Stimulated activated CD4-positive, alpha-beta T cell treated with anti-CD3 and anti-CD28 coated beads, Interleukin-1b, Interleukin-23, amount 100 ng/mL, for 24 hours (primary cell): ENCODE data around the gene SNX15.
A peak's percentile ranks its signal among the peaks of the same experiment; 100 is the strongest.

Experiments used
- DNase-seq, 4 experiments: peaks; one replicate each; pipeline ENCODE4 v3.0.0-alpha.2; 2020; ENCODE audit warnings: low read depth in 4 of 4, low spot score in 1 of 4

Gene SNX15

GRCh38 chr11:65083834-65084597 lies 56.8 kb downstream of the SNX15 start, which contains the start of the genes CDCA5 and ZFPL1:
CDCA5 (minus strand) TSS chr11:65084040; CDS start chr11:65083978, 62 bp downstream.
ZFPL1 (plus strand) TSS chr11:65084222; CDS start chr11:65084699, 477 bp downstream.
- peak; percentile 91 to 94 (median 92) for DNase-seq

- no peak for DNase-seq
Observed at GRCh38 chr11:65084598-65085375, 57.5 kb downstream of the SNX15 start.

GRCh38 chr11:65085446-65085845 lies 58.2 kb downstream of the SNX15 start:
- no peak for DNase-seq

GRCh38 chr11:65086809-65087208 lies 59.6 kb downstream of the SNX15 start:
- no peak for DNase-seq

GRCh38 chr11:65087216-65087615 lies 60.0 kb downstream of the SNX15 start:
- no peak for DNase-seq

GRCh38 chr11:65087827-65088226 lies 60.6 kb downstream of the SNX15 start:
- DNase-seq: no peak

- DNase-seq: no peak
Observed at GRCh38 chr11:65089621-65090020, 62.4 kb downstream of the SNX15 start.
